Ovary (tissue), 9 donors: Measurements from ENCODE around the gene PLXNA2. TPM values are rescaled to one million over a fixed set of nuclear protein-coding genes. Genes with fewer than 3 reads are reported as not detected.

Experiments
- DNase-seq, 5 donors: peaks; one replicate each; pipeline ENCODE4 v3.0.0-alpha.2; 2019 to 2020
- H3K27ac ChIP-seq, 2 donors: fragments of 200-600 bp; one replicate each; pipeline versions ENCODE4 v1.5.1 to v1.8.0; 2019 to 2022
- H3K27me3 ChIP-seq: fragments of 200-600 bp; one replicate; pipeline ENCODE4 v1.8.0; 2022
- H3K36me3 ChIP-seq: fragments of 200-600 bp; sonication (generic); one replicate; pipeline ENCODE4 v1.5.1; 2019
- H3K4me1 ChIP-seq: one replicate; pipeline ENCODE4 v1.8.1; 2013; ENCODE audit warnings: mild to moderate bottlenecking, moderate library complexity; ENCODE audit not compliant: insufficient read depth
- H3K4me3 ChIP-seq: fragments of 200-600 bp; sonication (generic); one replicate; pipeline ENCODE4 v1.5.1; 2017
- H3K9me3 ChIP-seq, 2 donors: fragments of 200-600 bp in 1 of 2; sonication (generic) in 1 of 2; one replicate each; pipeline versions ENCODE4 v1.5.1 to v1.8.1; 2013 to 2019; ENCODE audit warnings: mild to moderate bottlenecking in 1 of 2, moderate library complexity in 1 of 2
- EP300 ChIP-seq: sonication (generic); formaldehyde crosslinking; IDR thresholded peaks from one replicate; pipeline ENCODE4 v1.6.1; 2017; ENCODE audit warnings: antibody characterized with exemption
- POLR2A ChIP-seq: fragments of 450-650 bp; IDR thresholded peaks from one replicate; pipeline ENCODE4 v1.6.1; 2017; ENCODE audit warnings: antibody characterized with exemption, mild to moderate bottlenecking, moderate library complexity
- WGBS, 3 donors: extraction: QIAGEN DNeasy Blood & Tissue Kit in 1 of 3; methylation state at CpG; one replicate each; pipeline versions ENCODE4 v1.1.5 to v1.1.7; 2013 to 2017; 5-methylcytosine and 5-hydroxymethylcytosine counted together
- intact Hi-C, 4 donors: fragments of 100-400 bp; cut with DNase I; formaldehyde crosslinking; loops; one replicate each; pipeline versions ENCODE4 v1.11.0 to v1.15.1; 2022 to 2023
- polyA plus RNA-seq, 2 donors: library from polyadenylated mRNA; stranded (reverse); fragments of 200-250 nt in 1 of 2; fragments of 350-450 nt in 1 of 2; fragmentation: Illumina TruSeq in 1 of 2; extraction: RNeasy Lipid Tissue Mini Kit (QIAGEN cat#74804) in 1 of 2; gene quantifications; one replicate each; pipeline ENCODE4 v1.2.3, GENCODE V29; 2013 to 2014
- total RNA-seq, 7 donors: library from RNA; depleted of rRNA in 2 of 7; stranded (reverse); fragments of >200 nt in 2 of 7; fragmentation: NEBNext Ultra II Directional in 3 of 7; extraction: Animal tissue kit (Norgen Biotek cat#: 25700) in 3 of 7; gene quantifications; one replicate each; pipeline versions ENCODE4 v1.1.0 to v1.2.4, GENCODE V29; 2016 to 2023
- TF ChIP-seq, protein P1 (sequence below), 3 donors: fragments of 450-650 bp in 2 of 3; fragments of 200-600 bp in 1 of 3; IDR thresholded peaks; one replicate each; pipeline versions ENCODE4 v1.5.1 to v1.8.0; 2016 to 2022; ENCODE audit warnings: antibody characterized with exemption in 3 of 3, mild to moderate bottlenecking in 1 of 3
- donor health status: DM: no; HTN: no; CAD: no; lungs with moderate emphysema.
- donor health status: DM: no; HTN: no; CAD: no.
- donor health status: Bipolar disorder and iron deficiency.
- donor health status: DM: yes; HTN: yes; CAD: no.
- donor health status: DM: no; HTN: no; CAD: no.
- donor health status: DM: yes; HTN: yes; CAD: no.

Gene PLXNA2
- total and polyA plus RNA-seq, 9 donors = 10.7 to 71.5 (median 44.0) TPM

DNA sequence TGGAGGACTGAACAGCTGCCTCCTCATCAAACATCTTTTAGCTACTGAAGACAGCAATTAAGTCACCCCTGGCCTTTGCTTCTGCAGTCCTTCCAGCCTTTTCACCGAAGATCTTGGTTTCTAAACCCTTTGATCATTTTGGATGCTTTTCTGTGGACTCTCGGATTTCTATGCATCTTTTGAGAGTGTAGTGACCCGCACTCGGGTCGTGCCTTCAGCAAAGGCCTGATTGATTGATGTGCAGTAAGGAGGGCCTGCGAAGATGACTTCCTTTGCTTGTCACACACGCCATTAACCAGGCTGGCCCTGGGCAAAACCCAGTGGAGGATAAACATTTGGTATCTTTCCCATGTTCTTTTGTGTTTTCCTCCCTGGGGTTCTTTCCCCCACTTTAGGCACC lies 175.8 kb downstream of the PLXNA2 start:
- no peaks in the 10 kb centered on the region for H3K27me3 ChIP-seq
- 88 to 90% (median 89%) methylated on average over 7 of the region's 7 CpGs for WGBS, 3 donors
- no peak overlapping the region for H3K27ac ChIP-seq
- H3K4me3 ChIP-seq = no peak overlapping the region
- DNase-seq = no peak
- intact Hi-C loops = no loop called here
- TF ChIP-seq, protein P1, sequence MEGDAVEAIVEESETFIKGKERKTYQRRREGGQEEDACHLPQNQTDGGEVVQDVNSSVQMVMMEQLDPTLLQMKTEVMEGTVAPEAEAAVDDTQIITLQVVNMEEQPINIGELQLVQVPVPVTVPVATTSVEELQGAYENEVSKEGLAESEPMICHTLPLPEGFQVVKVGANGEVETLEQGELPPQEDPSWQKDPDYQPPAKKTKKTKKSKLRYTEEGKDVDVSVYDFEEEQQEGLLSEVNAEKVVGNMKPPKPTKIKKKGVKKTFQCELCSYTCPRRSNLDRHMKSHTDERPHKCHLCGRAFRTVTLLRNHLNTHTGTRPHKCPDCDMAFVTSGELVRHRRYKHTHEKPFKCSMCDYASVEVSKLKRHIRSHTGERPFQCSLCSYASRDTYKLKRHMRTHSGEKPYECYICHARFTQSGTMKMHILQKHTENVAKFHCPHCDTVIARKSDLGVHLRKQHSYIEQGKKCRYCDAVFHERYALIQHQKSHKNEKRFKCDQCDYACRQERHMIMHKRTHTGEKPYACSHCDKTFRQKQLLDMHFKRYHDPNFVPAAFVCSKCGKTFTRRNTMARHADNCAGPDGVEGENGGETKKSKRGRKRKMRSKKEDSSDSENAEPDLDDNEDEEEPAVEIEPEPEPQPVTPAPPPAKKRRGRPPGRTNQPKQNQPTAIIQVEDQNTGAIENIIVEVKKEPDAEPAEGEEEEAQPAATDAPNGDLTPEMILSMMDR (IDR thresholded peaks at IDR 0.05) = no peak
- no peak for TF ChIP-seq POLR2A
- TF ChIP-seq EP300 = no peak
- H3K4me1 ChIP-seq = no peaks in the 10 kb centered on the region
- H3K9me3 ChIP-seq = no peaks in the 10 kb centered on the region
- no peaks in the 10 kb centered on the region for H3K36me3 ChIP-seq

GRCh38 chr1:208066583-208066982 lies 177.6 kb downstream of the PLXNA2 start:
- DNase-seq = no peak
- Histone ChIP-seq H3K27me3 (no peaks in the 10 kb centered on the region), H3K36me3 (no peaks in the 10 kb centered on the region), H3K4me3 (no peak overlapping the region), H3K9me3 (no peaks in the 10 kb centered on the region), H3K4me1 (no peaks in the 10 kb centered on the region), H3K27ac (no peak overlapping the region)
- TF ChIP-seq EP300 (no peak), POLR2A (no peak)
- TF ChIP-seq, protein P1 (IDR thresholded peaks at IDR 0.05) = no peak
- intact Hi-C loops = no loop called here
- WGBS, 3 donors = 76 to 90% (median 83%) methylated on average over 1 of the region's 1 CpG

DNA sequence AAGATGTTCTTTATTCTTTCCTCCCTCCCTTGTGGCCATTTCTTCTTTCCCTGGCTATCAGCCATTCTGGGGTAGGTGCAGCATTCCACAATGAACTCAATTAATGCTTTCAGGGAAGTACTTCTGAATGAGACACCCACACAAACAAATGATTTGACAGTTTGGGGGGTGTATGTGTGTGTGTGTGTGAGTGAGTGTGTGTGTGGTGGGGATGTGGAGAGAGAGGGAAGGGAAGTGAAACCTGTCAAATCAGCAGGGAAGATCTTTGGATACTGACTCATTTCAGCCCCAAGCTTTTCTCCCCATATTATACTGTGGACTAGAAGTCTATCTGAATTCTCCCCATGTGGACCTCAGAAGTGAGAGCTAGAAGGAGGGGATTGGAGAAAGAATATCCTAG lies 178.3 kb downstream of the PLXNA2 start:
- TF ChIP-seq, protein P1 (IDR thresholded peaks at IDR 0.05) = no peak
- TF ChIP-seq POLR2A (no peak), EP300 (no peak)
- intact Hi-C loops = no loop called here

GRCh38 chr1:208061632-208062031 lies 182.6 kb downstream of the PLXNA2 start:
- no peaks in the 10 kb centered on the region for H3K27me3 ChIP-seq
- no peak for DNase-seq
- H3K9me3 ChIP-seq = no peaks in the 10 kb centered on the region
- intact Hi-C loops = no loop called here
- 7 to 13% (median 8%) methylated on average over 3 of the region's 3 CpGs for WGBS, 3 donors
- H3K27ac ChIP-seq = peak overlapping the region in 1 of 2 donors; percentile 11
- H3K4me1 ChIP-seq = peaks cover 6% of the 10 kb centered on the region
- H3K36me3 ChIP-seq = no peaks in the 10 kb centered on the region
- no peak overlapping the region for H3K4me3 ChIP-seq
- TF ChIP-seq POLR2A = no peak
- TF ChIP-seq EP300 = no peak
- TF ChIP-seq, protein P1 (IDR thresholded peaks at IDR 0.05) = no peak

More for the DNA sequence above, 178.3 kb downstream of the PLXNA2 start:
- no peaks in the 10 kb centered on the region for H3K27me3 ChIP-seq
- H3K36me3 ChIP-seq = no peaks in the 10 kb centered on the region
- DNase-seq = no peak
- no peaks in the 10 kb centered on the region for H3K4me1 ChIP-seq
- H3K27ac ChIP-seq = no peak overlapping the region
- H3K4me3 ChIP-seq = no peak overlapping the region
- H3K9me3 ChIP-seq = no peaks in the 10 kb centered on the region

GRCh38 chr1:208061118-208061517 lies 183.1 kb downstream of the PLXNA2 start:
- no peak overlapping the region for H3K4me3 ChIP-seq
- no peaks in the 10 kb centered on the region for H3K9me3 ChIP-seq
- H3K4me1 ChIP-seq = peaks cover 6% of the 10 kb centered on the region
- no peaks in the 10 kb centered on the region for H3K36me3 ChIP-seq
- WGBS, 3 donors = 60 to 69% (median 62%) methylated on average over 4 of the region's 4 CpGs
- H3K27ac ChIP-seq = no peak overlapping the region
- no peaks in the 10 kb centered on the region for H3K27me3 ChIP-seq
- DNase-seq = no peak
- TF ChIP-seq, protein P1 (IDR thresholded peaks at IDR 0.05) = no peak
- TF ChIP-seq EP300 (no peak), POLR2A (no peak)
- intact Hi-C loops = no loop called here
